Iris pigment epithelial cell (primary cell): ENCODE data around the gene DMBX1.

Experiments used
- DNase-seq: peaks from one replicate; pipeline ENCODE4 v3.0.0-alpha.2; 2011; ENCODE audit warnings: low read depth

DMBX1 gene

DNA sequence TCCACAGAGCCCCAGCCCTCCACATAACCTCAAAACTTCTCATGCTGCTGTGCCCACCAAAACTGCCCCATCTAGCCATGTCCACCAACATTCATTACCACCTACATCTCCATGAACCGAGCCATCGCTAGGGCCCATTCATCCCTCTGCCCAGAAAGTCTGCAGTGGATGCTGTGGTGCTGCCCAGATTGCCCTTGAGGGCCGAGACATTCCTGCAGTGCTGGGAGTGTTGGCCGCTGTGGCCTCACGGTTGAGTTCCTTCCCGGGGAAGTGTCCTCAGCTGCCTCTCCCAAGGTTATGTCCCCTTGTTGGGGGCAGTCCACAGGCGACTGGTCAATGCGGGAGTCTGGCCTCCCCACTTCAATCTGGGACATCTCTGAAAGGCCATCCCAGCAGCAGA is 30.3 kb upstream of the DMBX1 start:
- DNase-seq: no peak

DNA sequence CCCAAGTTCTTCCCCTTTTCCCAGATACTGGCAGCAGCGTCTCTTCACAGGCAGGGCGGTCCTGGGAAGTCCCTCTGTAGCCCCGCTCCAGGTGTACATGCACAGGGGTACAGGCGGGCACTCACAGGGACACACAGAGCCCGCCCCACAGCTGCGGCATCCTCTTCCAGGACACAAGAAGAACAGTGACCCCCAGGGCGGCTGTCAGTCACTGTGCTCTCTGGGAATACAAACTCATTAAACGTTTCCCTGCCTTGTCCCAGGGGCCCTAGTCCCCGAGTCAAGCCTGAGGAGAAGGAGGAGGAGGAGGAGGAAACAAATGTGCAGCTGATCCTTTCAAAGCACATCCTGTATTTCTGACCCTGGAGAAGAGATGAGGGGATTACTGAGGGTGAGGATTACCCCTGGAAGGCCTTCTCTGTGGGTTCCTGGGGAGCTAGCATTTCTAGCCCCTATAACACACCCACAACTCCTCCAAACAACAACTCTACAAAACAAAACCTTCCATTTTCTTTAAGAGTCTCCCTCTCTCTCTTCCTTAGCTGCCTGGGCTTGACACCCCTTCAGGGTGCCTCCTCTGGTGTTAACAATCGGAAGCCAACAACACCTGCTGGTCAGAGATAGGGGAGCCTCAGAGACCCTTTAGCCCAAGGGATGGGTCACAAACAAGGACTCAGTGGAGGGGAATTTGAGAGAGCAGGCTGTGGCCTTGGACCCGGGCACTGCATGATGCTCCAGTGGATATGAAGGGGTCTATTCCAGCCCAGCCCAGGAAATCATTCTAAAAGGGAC is 28.4 kb upstream of the DMBX1 start:
- DNase-seq: no peak

DNA sequence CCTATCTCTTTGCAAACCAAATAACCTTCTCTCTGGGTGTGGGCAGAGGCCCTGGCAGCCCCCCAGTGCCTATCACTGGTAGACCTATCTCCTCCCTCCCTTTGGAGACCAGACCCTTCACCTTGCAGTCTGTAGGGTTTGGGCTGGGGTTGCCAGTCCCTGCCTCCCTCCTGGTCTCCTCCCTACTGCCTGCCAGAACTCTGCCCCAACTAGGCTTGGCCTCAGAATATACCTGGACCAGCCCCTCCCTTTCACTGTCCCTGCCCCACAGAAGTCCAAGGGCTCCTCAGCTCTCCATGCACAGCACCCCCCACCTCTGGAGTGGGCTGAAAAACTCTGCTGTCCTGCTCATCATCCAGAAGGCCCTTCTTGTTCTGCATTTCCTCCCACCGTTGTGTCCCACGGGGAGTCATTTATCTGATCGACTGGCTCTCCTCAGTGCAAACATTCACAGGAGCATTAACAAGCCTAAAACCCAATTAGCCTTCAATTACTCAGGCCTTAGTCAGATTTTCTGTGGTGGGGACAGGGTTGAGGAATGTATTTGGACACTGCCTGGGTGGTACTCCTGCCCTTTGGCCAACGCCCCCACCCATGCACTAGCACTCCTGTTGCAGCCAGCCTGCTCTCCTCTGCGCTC is 27.7 kb upstream of the DMBX1 start:
- no peak for DNase-seq

GRCh38 chr1:46464013-46464548 is 25.6 kb upstream of the DMBX1 start:
- DNase-seq: no peak

- no peak for DNase-seq
These were observed 24.7 kb upstream of the DMBX1 start for GRCh38 chr1:46464915-46465314.

DNA sequence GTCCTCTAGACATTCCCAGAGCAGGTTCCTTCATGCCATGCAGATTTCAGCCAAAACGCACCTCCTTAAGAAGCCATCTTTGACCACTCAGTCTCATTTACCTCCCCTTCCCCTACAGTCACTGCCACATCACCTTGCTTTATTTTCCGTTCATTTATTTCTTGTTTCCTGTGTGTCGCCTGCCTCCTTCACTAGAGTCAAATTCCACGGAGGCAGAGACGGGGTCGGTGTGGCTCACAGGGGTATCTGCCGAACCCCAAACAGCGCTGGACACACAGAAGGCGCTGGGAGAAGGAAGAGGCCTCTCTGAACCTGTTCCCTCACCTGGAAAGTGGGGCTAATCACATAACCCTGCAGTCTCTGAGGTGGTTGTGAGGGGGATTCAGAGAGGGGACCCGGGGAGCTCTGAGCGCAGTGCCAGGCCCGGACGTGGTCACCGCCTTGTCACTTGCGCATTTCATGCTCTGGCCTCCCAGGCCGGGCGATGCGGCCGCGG is 23.6 kb upstream of the DMBX1 start:
- DNase-seq: no peak

- DNase-seq: no peak
These were observed 23.0 kb upstream of the DMBX1 start for GRCh38 chr1:46466477-46467182.

DNA sequence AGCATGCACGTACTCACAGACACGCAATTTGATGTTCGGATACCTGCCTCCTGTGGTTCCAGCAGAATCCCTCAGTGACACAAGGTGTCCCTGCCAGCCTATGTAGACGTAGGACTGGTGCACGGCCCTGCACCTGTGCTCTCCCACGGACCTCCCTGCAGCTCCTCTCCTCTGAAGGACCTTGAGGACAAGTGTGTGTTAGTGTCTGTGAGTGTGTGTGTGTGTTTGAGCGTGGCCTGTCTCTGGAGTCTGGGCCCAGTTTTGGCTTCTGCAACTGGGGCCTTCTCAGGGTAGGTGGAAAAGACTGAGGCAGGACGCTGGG is 22.5 kb upstream of the DMBX1 start:
- no peak for DNase-seq

DNA sequence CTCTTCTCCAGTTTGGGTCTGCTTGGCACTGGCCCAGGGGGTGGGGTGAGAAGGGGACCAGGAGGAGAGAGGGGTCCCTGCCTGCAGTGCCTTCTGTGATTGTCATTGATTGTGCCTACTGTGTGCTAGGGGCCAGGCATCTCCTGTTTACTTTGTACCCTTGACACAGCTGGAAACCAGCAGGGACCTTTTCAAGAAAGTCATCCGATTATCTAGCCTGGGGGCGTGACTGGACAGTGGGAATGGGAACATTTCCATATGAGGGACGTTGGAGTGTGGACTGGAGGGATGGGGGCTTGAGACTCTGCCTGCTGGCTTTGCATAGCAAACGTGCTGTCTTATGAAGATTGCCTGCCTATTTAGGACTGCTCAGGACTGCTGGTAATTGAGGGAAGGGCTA is 19.8 kb upstream of the DMBX1 start:
- no peak for DNase-seq

- no peak for DNase-seq
These were observed 17.7 kb upstream of the DMBX1 start for GRCh38 chr1:46471848-46472492.

GRCh38 chr1:46472498-46473181 is 17.0 kb upstream of the DMBX1 start:
- no peak for DNase-seq

- no peak for DNase-seq
These were observed 15.6 kb upstream of the DMBX1 start for GRCh38 chr1:46473991-46474390.

GRCh38 chr1:46474570-46474969 is 15.1 kb upstream of the DMBX1 start:
- DNase-seq: no peak

- no peak for DNase-seq
These were observed 13.0 kb upstream of the DMBX1 start for GRCh38 chr1:46476673-46477072.

DNA sequence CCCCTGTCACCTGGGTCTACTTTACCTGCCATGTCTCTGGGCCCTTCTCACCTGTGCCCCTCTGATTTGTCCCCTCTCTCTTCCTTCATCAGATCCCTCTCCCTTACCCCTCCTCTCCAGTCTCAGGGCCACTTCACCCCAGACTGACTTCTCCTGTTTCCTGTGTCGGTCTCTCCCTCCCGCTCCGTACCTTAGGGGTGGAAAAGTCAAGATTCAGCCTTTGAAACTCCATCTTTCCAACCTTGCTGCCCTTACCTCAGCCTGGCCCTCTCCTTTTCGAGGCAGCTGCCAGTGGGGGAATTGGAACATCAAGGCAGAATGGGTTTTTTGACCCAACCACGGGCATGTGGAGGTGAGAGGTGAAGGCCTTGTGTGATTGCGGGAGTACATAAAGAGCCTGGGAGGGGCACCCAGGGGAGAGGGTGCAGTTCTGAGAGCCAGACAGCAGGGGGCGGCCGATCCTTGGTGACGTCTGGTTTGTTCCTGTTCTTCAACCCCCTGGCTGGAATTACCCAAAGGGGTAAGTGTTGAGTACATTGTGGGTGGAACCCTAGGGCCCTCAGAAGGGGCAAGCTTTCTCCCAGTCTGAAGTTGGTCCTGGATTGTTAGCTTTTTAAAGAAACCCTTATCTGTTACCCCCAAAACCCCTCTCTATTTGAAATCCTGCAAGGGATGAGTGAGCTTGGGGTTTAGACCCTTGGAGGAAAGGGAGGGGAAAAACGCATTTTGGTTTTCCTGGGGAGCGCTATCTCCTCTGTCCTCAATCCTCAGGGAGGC is 12.3 kb upstream of the DMBX1 start:
- DNase-seq: peak; percentile 59

DNA sequence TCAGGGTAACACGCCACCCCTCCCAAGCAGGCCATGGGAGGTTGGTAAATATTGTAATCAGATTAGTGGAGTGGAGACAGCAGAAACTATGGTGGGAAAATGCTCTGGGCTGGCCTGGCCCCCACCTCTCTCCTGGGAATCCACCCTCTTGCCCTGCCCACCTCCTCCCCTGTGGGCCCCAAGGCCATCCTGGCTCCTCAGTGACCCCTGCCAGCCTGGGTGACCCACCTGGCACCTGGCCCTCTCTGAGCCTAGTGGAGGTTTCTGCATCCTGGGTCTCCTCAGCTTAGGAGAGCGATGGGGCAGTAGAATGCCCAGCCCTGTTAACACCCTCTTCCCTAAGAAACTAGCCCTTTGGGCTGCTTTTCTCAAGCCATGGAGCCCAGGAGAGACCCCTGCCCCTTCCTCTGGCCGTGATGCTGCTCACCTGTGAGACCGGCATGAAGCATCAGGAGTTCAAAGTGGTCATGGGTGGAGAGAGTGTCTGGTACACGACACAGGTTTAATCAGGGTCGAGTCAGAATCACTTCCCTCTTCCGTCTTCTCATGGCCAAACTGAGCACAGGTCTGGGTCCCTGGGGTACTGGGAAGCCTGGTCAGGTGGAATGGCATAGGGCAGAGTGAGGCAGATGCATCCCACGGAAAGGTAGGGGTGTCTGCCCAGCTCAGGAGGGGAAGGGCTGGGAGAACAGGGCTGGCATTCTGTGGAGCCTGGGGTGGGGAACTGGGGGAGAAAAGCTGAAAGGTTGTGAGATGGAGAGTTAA is 10.7 kb upstream of the DMBX1 start:
- DNase-seq: no peak

GRCh38 chr1:46479744-46480350 is 9.8 kb upstream of the DMBX1 start:
- DNase-seq: no peak

DNA sequence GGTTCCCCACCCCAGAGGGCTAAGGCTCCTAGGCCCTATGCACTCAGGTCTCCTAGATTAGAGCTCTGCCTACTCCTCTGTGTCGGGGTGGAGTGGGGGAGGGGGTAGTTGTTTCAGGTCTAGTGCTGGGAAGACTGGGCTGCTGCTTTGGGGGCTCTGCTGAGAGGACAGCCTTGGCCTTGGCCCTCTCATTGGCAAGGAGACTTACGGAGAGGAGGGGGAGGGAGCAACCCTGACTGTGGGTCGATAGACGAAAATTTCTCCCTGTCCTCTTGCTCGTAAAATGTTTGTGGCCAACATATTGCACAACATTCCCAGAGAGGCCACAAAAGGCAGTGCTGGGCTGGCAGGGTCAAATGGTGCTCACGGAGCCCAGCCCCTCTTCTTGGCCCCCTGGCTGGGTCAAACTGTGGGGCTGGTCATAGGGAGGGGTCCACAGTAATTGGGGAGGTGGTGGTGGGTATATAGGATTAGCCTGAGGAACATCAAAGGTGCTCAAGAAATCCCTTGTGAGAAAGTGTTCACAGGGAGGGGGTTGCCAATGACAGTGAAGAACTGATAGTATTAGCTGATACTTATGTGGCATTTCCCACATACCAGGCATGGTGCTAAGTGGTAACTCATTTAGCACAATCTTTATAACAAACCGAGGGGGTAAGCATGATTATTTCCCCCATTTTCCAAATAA is 8.5 kb upstream of the DMBX1 start:
- DNase-seq: peak; percentile 7

- DNase-seq: no peak
These were observed 7.7 kb upstream of the DMBX1 start for GRCh38 chr1:46481961-46482360.
